SK-N-MC (cell line): ENCODE measurements around the gene LITAF.

Source experiments
- EZH2 ChIP-seq: fragments of 200-600 bp; sonication (generic); IDR thresholded peaks from one replicate; pipeline ENCODE4 v1.6.1; 2017; ENCODE audit warnings: antibody characterized with exemption
- FOXP2 ChIP-seq: optimal IDR thresholded peaks from 2 replicates; pipeline ENCODE3; 2011; ENCODE audit warnings: mild to moderate bottlenecking, moderate library complexity; ENCODE audit not compliant: insufficient read depth; ENCODE audit errors: extremely low read length, control extremely low read depth
- POLR2AphosphoS5 ChIP-seq: IDR thresholded peaks from 2 replicates; pipeline ENCODE4 v1.6.1; 2012; ENCODE audit warnings: mild to moderate bottlenecking, low read depth, low read length, borderline replicate concordance

- no peak for TF ChIP-seq POLR2AphosphoS5
- TF ChIP-seq EZH2, result no peak
- no peak for TF ChIP-seq FOXP2
Measured at GRCh38 chr16:11604783-11605563, 18.3 kb upstream of the LITAF start.
